ENCODE results near the gene PCDHA5. TPM values are rescaled to one million over a fixed set of nuclear protein-coding genes. Genes with fewer than 3 reads are reported as not detected.

The PCDHA5 gene
- total and polyA plus RNA-seq, 2 of the 13 experiments (the other 11 are each of a cell fraction or from before 2014, with no cell fraction given), result not detected

DNA sequence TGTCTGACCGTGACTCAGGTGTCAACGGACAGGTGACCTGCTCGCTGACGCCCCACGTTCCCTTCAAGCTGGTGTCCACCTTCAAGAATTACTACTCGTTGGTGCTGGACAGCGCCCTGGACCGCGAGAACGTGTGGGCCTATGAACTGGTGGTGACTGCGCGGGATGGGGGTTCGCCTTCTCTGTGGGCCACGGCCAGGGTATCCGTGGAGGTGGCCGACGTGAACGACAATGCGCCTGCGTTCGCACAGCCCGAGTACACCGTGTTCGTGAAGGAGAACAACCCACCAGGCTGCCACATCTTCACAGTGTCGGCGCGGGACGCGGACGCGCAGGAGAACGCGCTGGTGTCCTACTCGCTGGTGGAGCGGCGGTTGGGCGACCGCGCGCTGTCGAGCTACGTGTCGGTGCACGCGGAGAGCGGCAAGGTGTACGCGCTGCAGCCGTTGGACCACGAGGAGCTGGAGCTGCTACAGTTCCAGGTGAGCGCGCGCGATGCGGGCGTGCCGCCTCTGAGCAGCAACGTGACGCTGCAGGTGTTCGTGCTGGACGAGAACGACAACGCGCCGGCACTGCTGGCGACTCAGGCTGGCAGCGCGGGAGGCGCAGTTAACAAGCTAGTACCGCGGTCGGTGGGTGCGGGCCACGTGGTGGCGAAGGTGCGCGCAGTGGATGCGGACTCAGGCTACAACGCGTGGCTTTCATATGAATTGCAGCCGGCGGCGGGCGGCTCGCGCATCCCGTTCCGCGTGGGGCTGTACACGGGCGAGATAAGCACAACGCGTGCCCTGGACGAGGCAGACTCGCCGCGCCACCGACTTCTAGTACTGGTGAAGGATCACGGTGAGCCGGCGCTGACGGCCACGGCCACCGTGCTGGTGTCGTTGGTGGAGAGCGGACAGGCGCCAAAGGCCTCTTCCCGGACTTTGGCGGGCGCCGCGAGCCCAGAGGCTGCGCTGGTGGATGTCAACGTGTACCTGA, 49.1 kb downstream of the PCDHA5 start:
- POLR2A ChIA-PET, result no interaction called here
- CTCF ChIA-PET (ENCODE audit: low intra/inter-chr PET ratio, low total read pairs), result interaction anchor here (2.6 kb wide), 1 partner anchor 170 kb away, joined by 34 read pairs; no protein-coding TSS in a partner anchor
- no TSS peak for BruUV-seq (replicated peaks)
- Histone ChIP-seq H3K9ac (ENCODE audit: insufficient read depth, low read depth, low read length) (no peak overlapping the region), H3K4me2 (ENCODE audit: low read depth, low read length) (no peak overlapping the region), H3K4me3 (replicated peaks in 1 of 3; ENCODE audit: insufficient read depth in 1 of 3, low read depth in 2 of 3, low read length in 3 of 3) (no peak overlapping the region), H2AFZ (ENCODE audit: low read length) (no peak overlapping the region), H4K20me1 (ENCODE audit: insufficient read depth, low read length) (no peaks in the 10 kb centered on the region), H3K4me1 (ENCODE audit: insufficient read depth, low read length) (no peaks in the 10 kb centered on the region), H3K9me3 (ENCODE audit: low read length) (no peaks in the 10 kb centered on the region), H3K36me3 (replicated peaks in 1 of 2; ENCODE audit: control insufficient read depth in 1 of 2, insufficient read depth in 2 of 2, low read length in 2 of 2) (no peaks in the 10 kb centered on the region), H3K27me3 (ENCODE audit: control insufficient read depth in 1 of 2, insufficient read depth in 2 of 2, low read length in 2 of 2) (no peaks in the 10 kb centered on the region), H3K27ac (ENCODE audit: extremely low read length, insufficient read depth, low read length) (no peak overlapping the region), H3K79me2 (ENCODE audit: insufficient read depth, low read length) (no peaks in the 10 kb centered on the region)
- no peak for TF ChIP-seq ZNF570 (CRISPR knock-in tag; IDR thresholded peaks at IDR 0.05; ENCODE audit: borderline replicate concordance)
- TF ChIP-seq, protein P1, sequence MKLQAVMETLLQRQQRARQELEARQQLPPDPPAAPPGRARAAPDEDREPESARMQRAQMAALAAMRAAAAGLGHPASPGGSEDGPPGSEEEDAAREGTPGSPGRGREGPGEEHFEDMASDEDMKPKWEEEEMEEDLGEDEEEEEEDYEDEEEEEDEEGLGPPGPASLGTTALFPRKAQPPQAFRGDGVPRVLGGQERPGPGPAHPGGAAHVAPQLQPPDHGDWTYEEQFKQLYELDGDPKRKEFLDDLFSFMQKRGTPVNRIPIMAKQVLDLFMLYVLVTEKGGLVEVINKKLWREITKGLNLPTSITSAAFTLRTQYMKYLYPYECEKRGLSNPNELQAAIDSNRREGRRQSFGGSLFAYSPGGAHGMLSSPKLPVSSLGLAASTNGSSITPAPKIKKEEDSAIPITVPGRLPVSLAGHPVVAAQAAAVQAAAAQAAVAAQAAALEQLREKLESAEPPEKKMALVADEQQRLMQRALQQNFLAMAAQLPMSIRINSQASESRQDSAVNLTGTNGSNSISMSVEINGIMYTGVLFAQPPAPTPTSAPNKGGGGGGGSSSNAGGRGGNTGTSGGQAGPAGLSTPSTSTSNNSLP (IDR thresholded peaks at IDR 0.05; ENCODE audit: low read depth, low read length), result no peak
- TF ChIP-seq U2AF1 (optimal IDR thresholded peaks at IDR 0.05; ENCODE audit: low read depth, low read length), result no peak
- no peak for TF ChIP-seq HDAC1 (CRISPR knock-in tag; IDR thresholded peaks at IDR 0.05)
- TF ChIP-seq, protein P2, sequence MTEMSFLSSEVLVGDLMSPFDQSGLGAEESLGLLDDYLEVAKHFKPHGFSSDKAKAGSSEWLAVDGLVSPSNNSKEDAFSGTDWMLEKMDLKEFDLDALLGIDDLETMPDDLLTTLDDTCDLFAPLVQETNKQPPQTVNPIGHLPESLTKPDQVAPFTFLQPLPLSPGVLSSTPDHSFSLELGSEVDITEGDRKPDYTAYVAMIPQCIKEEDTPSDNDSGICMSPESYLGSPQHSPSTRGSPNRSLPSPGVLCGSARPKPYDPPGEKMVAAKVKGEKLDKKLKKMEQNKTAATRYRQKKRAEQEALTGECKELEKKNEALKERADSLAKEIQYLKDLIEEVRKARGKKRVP (CRISPR knock-in tag; IDR thresholded peaks at IDR 0.05), result no peak
- TF ChIP-seq ZNF674 (CRISPR knock-in tag; IDR thresholded peaks at IDR 0.05; ENCODE audit: low read depth), result no peak
- TF ChIP-seq SMARCC2 (IDR thresholded peaks at IDR 0.05), result no peak
- intact Hi-C loops (cut with micrococcal nuclease; ENCODE audit: unreplicated experiment), result no loop called here
- ATAC-seq, result no peak
- no peak for FAIRE-seq
- in situ Hi-C loops (cut with HindIII; ENCODE audit: extremely low pct_ligation_motif_present, low pct_unique_long_range_greater_than_20kb), result no loop called here
- DNase-seq (ENCODE audit: low spot score), result no peak
- WGBS (ENCODE audit: low lambda C conversion rate), result 92% methylated on average over 103 of the region's 114 CpGs

Other genes starting within 250 kb of the PCDHA5 start
- 0.70 and 1.7 TPM in 2 replicates for gene CD14, start 188.4 kb upstream of the PCDHA5 start, total RNA-seq (2016; rRNA removed; fragmentation: Illumina TruSeq; extraction: Trizol)
- gene CD14, start 188.4 kb upstream of the PCDHA5 start, polyA plus RNA-seq (2011; rRNA removed), result 4.7 and 9.8 TPM in 2 replicates
- 8.2 and 16.6 TPM in 2 replicates for gene TMCO6, start 182.2 kb upstream of the PCDHA5 start, total RNA-seq (2016; rRNA removed; fragmentation: Illumina TruSeq; extraction: Trizol)
- gene TMCO6, start 182.2 kb upstream of the PCDHA5 start, polyA plus RNA-seq (2011; rRNA removed), result 28.2 and 36.3 TPM in 2 replicates
- gene NDUFA2, start 174.0 kb upstream of the PCDHA5 start, total RNA-seq (2016; rRNA removed; fragmentation: Illumina TruSeq; extraction: Trizol), result 97.2 and 103 TPM in 2 replicates
- gene NDUFA2, start 174.0 kb upstream of the PCDHA5 start, polyA plus RNA-seq (2011; rRNA removed), result 94.9 and 105 TPM in 2 replicates
- 67.5 and 86.4 TPM in 2 replicates for gene IK, start 173.8 kb upstream of the PCDHA5 start, total RNA-seq (2016; rRNA removed; fragmentation: Illumina TruSeq; extraction: Trizol)
- 63.7 and 65.3 TPM in 2 replicates for gene IK, start 173.8 kb upstream of the PCDHA5 start, polyA plus RNA-seq (2011; rRNA removed)
- gene WDR55, start 156.7 kb upstream of the PCDHA5 start, total RNA-seq (2016; rRNA removed; fragmentation: Illumina TruSeq; extraction: Trizol), result 18.2 and 18.5 TPM in 2 replicates
- 17.7 and 23.4 TPM in 2 replicates for gene WDR55, start 156.7 kb upstream of the PCDHA5 start, polyA plus RNA-seq (2011; rRNA removed)
- gene DND1, start 148.0 kb upstream of the PCDHA5 start, total RNA-seq (2016; rRNA removed; fragmentation: Illumina TruSeq; extraction: Trizol), result 0.17 and 0.55 TPM in 2 replicates
- gene DND1, start 148.0 kb upstream of the PCDHA5 start, polyA plus RNA-seq (2011; rRNA removed), result 0.48 and 1.3 TPM in 2 replicates
- gene HARS1, start 130.2 kb upstream of the PCDHA5 start, total RNA-seq (2016; rRNA removed; fragmentation: Illumina TruSeq; extraction: Trizol), result 66.2 and 78.8 TPM in 2 replicates
- gene HARS1, start 130.2 kb upstream of the PCDHA5 start, polyA plus RNA-seq (2011; rRNA removed), result 36.9 and 37.2 TPM in 2 replicates
- 25.8 and 28.3 TPM in 2 replicates for gene HARS2, start 130.2 kb upstream of the PCDHA5 start, total RNA-seq (2016; rRNA removed; fragmentation: Illumina TruSeq; extraction: Trizol)
- 17.6 and 17.9 TPM in 2 replicates for gene HARS2, start 130.2 kb upstream of the PCDHA5 start, polyA plus RNA-seq (2011; rRNA removed)
- 92.8 and 141 TPM in 2 replicates for gene ZMAT2, start 121.2 kb upstream of the PCDHA5 start, total RNA-seq (2016; rRNA removed; fragmentation: Illumina TruSeq; extraction: Trizol)
- 25.2 and 35.4 TPM in 2 replicates for gene ZMAT2, start 121.2 kb upstream of the PCDHA5 start, polyA plus RNA-seq (2011; rRNA removed)
- not detected in 2 replicates for gene PCDHA1, start 35.5 kb upstream of the PCDHA5 start, total RNA-seq (2016; rRNA removed; fragmentation: Illumina TruSeq; extraction: Trizol)
- gene PCDHA1, start 35.5 kb upstream of the PCDHA5 start, polyA plus RNA-seq (2011; rRNA removed), result not detected in 2 replicates
- gene PCDHA2, start 26.8 kb upstream of the PCDHA5 start, total RNA-seq (2016; rRNA removed; fragmentation: Illumina TruSeq; extraction: Trizol), result not detected in 2 replicates
- gene PCDHA2, start 26.8 kb upstream of the PCDHA5 start, polyA plus RNA-seq (2011; rRNA removed), result not detected in 2 replicates
- gene PCDHA3, start 20.6 kb upstream of the PCDHA5 start, total RNA-seq (2016; rRNA removed; fragmentation: Illumina TruSeq; extraction: Trizol), result not detected in 2 replicates
- not detected in 2 replicates for gene PCDHA3, start 20.6 kb upstream of the PCDHA5 start, polyA plus RNA-seq (2011; rRNA removed)
- gene PCDHA4, start 14.5 kb upstream of the PCDHA5 start, total RNA-seq (2016; rRNA removed; fragmentation: Illumina TruSeq; extraction: Trizol), result not detected in 2 replicates
- gene PCDHA4, start 14.5 kb upstream of the PCDHA5 start, polyA plus RNA-seq (2011; rRNA removed), result not detected in 2 replicates
- not detected in 2 replicates for gene PCDHA6, start 6.3 kb downstream of the PCDHA5 start, total RNA-seq (2016; rRNA removed; fragmentation: Illumina TruSeq; extraction: Trizol)
- not detected in 2 replicates for gene PCDHA6, start 6.3 kb downstream of the PCDHA5 start, polyA plus RNA-seq (2011; rRNA removed)
- gene PCDHA7, start 12.7 kb downstream of the PCDHA5 start, total RNA-seq (2016; rRNA removed; fragmentation: Illumina TruSeq; extraction: Trizol), result 0.28 and 0.53 TPM in 2 replicates
- gene PCDHA7, start 12.7 kb downstream of the PCDHA5 start, polyA plus RNA-seq (2011; rRNA removed), result 0.49 and 0.54 TPM in 2 replicates
- gene PCDHA8, start 19.6 kb downstream of the PCDHA5 start, total RNA-seq (2016; rRNA removed; fragmentation: Illumina TruSeq; extraction: Trizol), result 0.07 and 0.11 TPM in 2 replicates
- gene PCDHA8, start 19.6 kb downstream of the PCDHA5 start, polyA plus RNA-seq (2011; rRNA removed), result 0.03 and 0.04 TPM in 2 replicates
- 0.03 TPM in 1 of 2 replicates, not detected in the other for gene PCDHA9, start 26.8 kb downstream of the PCDHA5 start, total RNA-seq (2016; rRNA removed; fragmentation: Illumina TruSeq; extraction: Trizol)
- gene PCDHA9, start 26.8 kb downstream of the PCDHA5 start, polyA plus RNA-seq (2011; rRNA removed), result 0.03 and 0.04 TPM in 2 replicates
- 0.02 TPM in 1 of 2 replicates, not detected in the other for gene PCDHA10, start 34.3 kb downstream of the PCDHA5 start, total RNA-seq (2016; rRNA removed; fragmentation: Illumina TruSeq; extraction: Trizol)
- 0.01 and 0.03 TPM in 2 replicates for gene PCDHA10, start 34.3 kb downstream of the PCDHA5 start, polyA plus RNA-seq (2011; rRNA removed)
- gene PCDHA11, start 47.3 kb downstream of the PCDHA5 start, total RNA-seq (2016; rRNA removed; fragmentation: Illumina TruSeq; extraction: Trizol), result 0.07 and 0.29 TPM in 2 replicates
- gene PCDHA11, start 47.3 kb downstream of the PCDHA5 start, polyA plus RNA-seq (2011; rRNA removed), result 0.05 TPM in 1 of 2 replicates, not detected in the other
- not detected in 2 replicates for gene PCDHA12, start 53.7 kb downstream of the PCDHA5 start, total RNA-seq (2016; rRNA removed; fragmentation: Illumina TruSeq; extraction: Trizol)
- gene PCDHA12, start 53.7 kb downstream of the PCDHA5 start, polyA plus RNA-seq (2011; rRNA removed), result 0.03 TPM in 1 of 2 replicates, not detected in the other
- gene PCDHA13, start 60.5 kb downstream of the PCDHA5 start, total RNA-seq (2016; rRNA removed; fragmentation: Illumina TruSeq; extraction: Trizol), result 0.04 TPM in 1 of 2 replicates, not detected in the other
- gene PCDHA13, start 60.5 kb downstream of the PCDHA5 start, polyA plus RNA-seq (2011; rRNA removed), result 0.03 TPM in 1 of 2 replicates, not detected in the other
- 0.04 TPM in 1 of 2 replicates, not detected in the other for gene PCDHAC1, start 104.7 kb downstream of the PCDHA5 start, total RNA-seq (2016; rRNA removed; fragmentation: Illumina TruSeq; extraction: Trizol)
- 0.03 TPM in 1 of 2 replicates, not detected in the other for gene PCDHAC1, start 104.7 kb downstream of the PCDHA5 start, polyA plus RNA-seq (2011; rRNA removed)
- not detected in 2 replicates for gene PCDHAC2, start 144.9 kb downstream of the PCDHA5 start, total RNA-seq (2016; rRNA removed; fragmentation: Illumina TruSeq; extraction: Trizol)
- not detected in 2 replicates for gene PCDHAC2, start 144.9 kb downstream of the PCDHA5 start, polyA plus RNA-seq (2011; rRNA removed)
- not detected in 2 replicates for gene PCDHB1, start 229.8 kb downstream of the PCDHA5 start, total RNA-seq (2016; rRNA removed; fragmentation: Illumina TruSeq; extraction: Trizol)
- gene PCDHB1, start 229.8 kb downstream of the PCDHA5 start, polyA plus RNA-seq (2011; rRNA removed), result not detected in 2 replicates